Endothelial cell (in vitro differentiated cells): ENCODE measurements around the gene PCAT6. TPM values are rescaled to one million over a fixed set of nuclear protein-coding genes. Genes with fewer than 3 reads are reported as not detected.

ENCODE experiments used
- DNase-seq: peaks from one replicate; pipeline ENCODE4 v3.0.0; 2021; ENCODE audit warnings: low spot score
- H3K27ac Mint-ChIP-seq: one replicate; pipeline ENCODE4 v1.8.0; 2021; ENCODE audit warnings: mixed read lengths, inconsistent platforms; ENCODE audit not compliant: unreplicated experiment
- H3K27me3 Mint-ChIP-seq: one replicate; pipeline ENCODE4 v1.8.0; 2021; ENCODE audit warnings: mild to moderate bottlenecking, moderate library complexity, mixed read lengths, inconsistent platforms; ENCODE audit not compliant: unreplicated experiment
- H3K36me3 Mint-ChIP-seq: one replicate; pipeline ENCODE4 v1.8.0; 2021; ENCODE audit warnings: mild to moderate bottlenecking, low read depth, mixed read lengths, inconsistent platforms; ENCODE audit not compliant: unreplicated experiment
- H3K4me1 Mint-ChIP-seq: one replicate; pipeline ENCODE4 v1.8.0; 2021; ENCODE audit warnings: mild to moderate bottlenecking, mixed read lengths, inconsistent platforms; ENCODE audit not compliant: unreplicated experiment
- H3K4me3 Mint-ChIP-seq: one replicate; pipeline ENCODE4 v1.8.0; 2021; ENCODE audit warnings: mild to moderate bottlenecking, mixed read lengths, inconsistent platforms; ENCODE audit not compliant: unreplicated experiment
- H3K9me3 Mint-ChIP-seq: one replicate; pipeline ENCODE4 v1.8.0; 2021; ENCODE audit warnings: mixed read lengths, inconsistent platforms; ENCODE audit not compliant: unreplicated experiment
- long read RNA-seq: library from polyadenylated mRNA; unstranded; transcript quantifications from one replicate; pipeline ENCODE4 v2.0.0, GENCODE V29; 2020; ENCODE audit not compliant: unreplicated experiment
- total RNA-seq: library from RNA; stranded (reverse); fragmentation: NEBNext Ultra II Directional; extraction: Animal tissue kit (Norgen Biotek cat#: 25700); gene quantifications from one replicate; pipeline ENCODE4 v1.2.1, GENCODE V29; 2021; ENCODE audit not compliant: unreplicated experiment
- TF ChIP-seq, protein P1 (sequence below): fragments of 200-600 bp; sonication (generic); IDR thresholded peaks from one replicate; pipeline ENCODE4 v1.5.0; 2021; ENCODE audit warnings: antibody characterized with exemption; ENCODE audit not compliant: unreplicated experiment

The PCAT6 gene
- total RNA-seq = 2.0 TPM
- long read RNA-seq, partial matches to known transcripts = 0 of 2 reads
- long read RNA-seq, other reads (novel, unspliced or antisense) = 2 of 2 reads

- TF ChIP-seq, protein P1, sequence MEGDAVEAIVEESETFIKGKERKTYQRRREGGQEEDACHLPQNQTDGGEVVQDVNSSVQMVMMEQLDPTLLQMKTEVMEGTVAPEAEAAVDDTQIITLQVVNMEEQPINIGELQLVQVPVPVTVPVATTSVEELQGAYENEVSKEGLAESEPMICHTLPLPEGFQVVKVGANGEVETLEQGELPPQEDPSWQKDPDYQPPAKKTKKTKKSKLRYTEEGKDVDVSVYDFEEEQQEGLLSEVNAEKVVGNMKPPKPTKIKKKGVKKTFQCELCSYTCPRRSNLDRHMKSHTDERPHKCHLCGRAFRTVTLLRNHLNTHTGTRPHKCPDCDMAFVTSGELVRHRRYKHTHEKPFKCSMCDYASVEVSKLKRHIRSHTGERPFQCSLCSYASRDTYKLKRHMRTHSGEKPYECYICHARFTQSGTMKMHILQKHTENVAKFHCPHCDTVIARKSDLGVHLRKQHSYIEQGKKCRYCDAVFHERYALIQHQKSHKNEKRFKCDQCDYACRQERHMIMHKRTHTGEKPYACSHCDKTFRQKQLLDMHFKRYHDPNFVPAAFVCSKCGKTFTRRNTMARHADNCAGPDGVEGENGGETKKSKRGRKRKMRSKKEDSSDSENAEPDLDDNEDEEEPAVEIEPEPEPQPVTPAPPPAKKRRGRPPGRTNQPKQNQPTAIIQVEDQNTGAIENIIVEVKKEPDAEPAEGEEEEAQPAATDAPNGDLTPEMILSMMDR = no peak
- DNase-seq = peak; percentile 95
- no peaks in the 10 kb centered on the region for H3K9me3 Mint-ChIP-seq
- peak within 1 kb of the TSS; percentile 92 for H3K27ac Mint-ChIP-seq
- peaks cover 18% of the 10 kb centered on the region for H3K36me3 Mint-ChIP-seq
- peaks cover 32% of the 10 kb centered on the region for H3K4me1 Mint-ChIP-seq
- H3K4me3 Mint-ChIP-seq = peak within 1 kb of the TSS; percentile 94
- H3K27me3 Mint-ChIP-seq = peaks cover 35% of the 10 kb centered on the region
Measured at GRCh38 chr1:202810615-202811295, at the start of gene PCAT6. TSS of gene PCAT6 (plus strand) at chr1:202810954.

- H3K27ac Mint-ChIP-seq = peak overlapping the region; percentile 53
- peaks cover 33% of the 10 kb centered on the region for H3K36me3 Mint-ChIP-seq
- DNase-seq = no peak
- H3K27me3 Mint-ChIP-seq = no peaks in the 10 kb centered on the region
- TF ChIP-seq, protein P1 = no peak
- peak overlapping the region; percentile 42 for H3K4me3 Mint-ChIP-seq
- peaks cover 16% of the 10 kb centered on the region for H3K4me1 Mint-ChIP-seq
- no peaks in the 10 kb centered on the region for H3K9me3 Mint-ChIP-seq
Measured at GRCh38 chr1:202762019-202762418, 48.7 kb upstream of the PCAT6 start.

DNA sequence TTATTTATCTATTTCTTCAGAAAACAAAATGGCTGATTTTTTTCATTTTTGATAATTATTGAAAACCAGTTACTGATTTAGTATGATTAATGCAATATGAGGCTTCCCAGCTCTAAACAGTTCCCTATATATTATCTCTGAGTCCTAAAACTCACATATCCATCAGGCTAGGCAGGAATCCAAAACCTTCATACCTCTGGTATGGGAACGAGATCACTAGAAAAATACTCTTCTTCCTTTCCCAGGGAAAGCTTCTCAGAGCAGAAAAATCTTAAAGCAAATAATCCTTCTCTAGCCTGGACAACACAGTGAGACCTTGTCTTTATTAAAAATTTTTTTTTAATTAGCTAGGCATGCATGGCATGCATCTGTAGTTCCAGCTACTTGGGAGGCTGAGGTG, 45.0 kb upstream of the PCAT6 start:
- H3K4me3 Mint-ChIP-seq = no peak overlapping the region
- peaks cover 27% of the 10 kb centered on the region for H3K36me3 Mint-ChIP-seq
- TF ChIP-seq, protein P1 = no peak
- peaks cover 16% of the 10 kb centered on the region for H3K4me1 Mint-ChIP-seq
- no peak overlapping the region for H3K27ac Mint-ChIP-seq
- H3K27me3 Mint-ChIP-seq = no peaks in the 10 kb centered on the region
- H3K9me3 Mint-ChIP-seq = no peaks in the 10 kb centered on the region
- DNase-seq = no peak

- Mint-ChIP-seq H3K27ac (no peak overlapping the region), H3K9me3 (no peaks in the 10 kb centered on the region), H3K4me3 (no peak overlapping the region), H3K27me3 (no peaks in the 10 kb centered on the region), H3K36me3 (peaks cover 24% of the 10 kb centered on the region), H3K4me1 (no peaks in the 10 kb centered on the region)
- TF ChIP-seq, protein P1 = no peak
- DNase-seq = no peak
Measured at GRCh38 chr1:202770135-202770534, 40.6 kb upstream of the PCAT6 start.

GRCh38 chr1:202781180-202781579, 29.6 kb upstream of the PCAT6 start:
- H3K27ac Mint-ChIP-seq = peak overlapping the region; percentile 48

More at GRCh38 chr1:202781180-202781579, 29.6 kb upstream of the PCAT6 start:
- H3K9me3 Mint-ChIP-seq = no peaks in the 10 kb centered on the region
- TF ChIP-seq, protein P1 = no peak
- H3K27me3 Mint-ChIP-seq = no peaks in the 10 kb centered on the region
- H3K4me1 Mint-ChIP-seq = peaks cover 5% of the 10 kb centered on the region
- H3K4me3 Mint-ChIP-seq = no peak overlapping the region
- DNase-seq = no peak
- no peaks in the 10 kb centered on the region for H3K36me3 Mint-ChIP-seq
